HG03442 (cell line): ENCODE data around the gene UBR4.

Experiments used
- ATAC-seq: cut with Tn5 transposase; IDR thresholded peaks from one replicate; pipeline ENCODE4 v1.9.1; 2021; ENCODE audit warnings: mild to moderate bottlenecking, moderate library complexity; ENCODE audit not compliant: unreplicated experiment

UBR4 gene

GRCh38 chr1:19149736-19150135, 60.3 kb downstream of the UBR4 start:
- no peak for ATAC-seq

- ATAC-seq: no peak
These were observed 69.6 kb downstream of the UBR4 start for GRCh38 chr1:19140465-19140864.

- ATAC-seq: no peak
These were observed 70.4 kb downstream of the UBR4 start for GRCh38 chr1:19139711-19140110.

- no peak for ATAC-seq
These were observed 71.0 kb downstream of the UBR4 start for GRCh38 chr1:19138958-19139581.

GRCh38 chr1:19138331-19138730, 71.7 kb downstream of the UBR4 start:
- ATAC-seq: no peak

- no peak for ATAC-seq
These were observed 72.9 kb downstream of the UBR4 start for GRCh38 chr1:19137158-19137557.

GRCh38 chr1:19133360-19133759, 76.7 kb downstream of the UBR4 start:
- ATAC-seq: no peak

GRCh38 chr1:19130468-19130867, 79.6 kb downstream of the UBR4 start:
- no peak for ATAC-seq

GRCh38 chr1:19128968-19129514, 81.0 kb downstream of the UBR4 start:
- no peak for ATAC-seq

GRCh38 chr1:19124273-19124672, 85.8 kb downstream of the UBR4 start:
- no peak for ATAC-seq

GRCh38 chr1:19123837-19124236, 86.2 kb downstream of the UBR4 start:
- no peak for ATAC-seq

- no peak for ATAC-seq
These were observed 87.4 kb downstream of the UBR4 start for GRCh38 chr1:19122668-19123067.

GRCh38 chr1:19121192-19121591, 88.9 kb downstream of the UBR4 start:
- no peak for ATAC-seq

- ATAC-seq: no peak
These were observed 90.0 kb downstream of the UBR4 start for GRCh38 chr1:19120070-19120469.

- no peak for ATAC-seq
These were observed 94.8 kb downstream of the UBR4 start for GRCh38 chr1:19115082-19115808.

GRCh38 chr1:19113697-19114092, 96.4 kb downstream of the UBR4 start:
- no peak for ATAC-seq

GRCh38 chr1:19112891-19113696, 97.0 kb downstream of the UBR4 start:
- ATAC-seq: no peak

GRCh38 chr1:19110257-19110927, 99.7 kb downstream of the UBR4 start:
- ATAC-seq: no peak

GRCh38 chr1:19109545-19109944, 100.5 kb downstream of the UBR4 start:
- no peak for ATAC-seq

GRCh38 chr1:19101244-19101643, 108.8 kb downstream of the UBR4 start:
- ATAC-seq: no peak

GRCh38 chr1:19100028-19100427, 110.0 kb downstream of the UBR4 start:
- ATAC-seq: no peak
